IPS DF 6.9 (cell line): ENCODE data around the gene DNAJB12.

Experiments used
- DNase-seq: peaks from one replicate; pipeline ENCODE4 v3.0.0-alpha.2; 2013; ENCODE audit warnings: low read depth, low spot score
- H3K27ac ChIP-seq: one replicate; pipeline ENCODE4 v1.5.1; 2013; ENCODE audit warnings: low read length, control low read depth
- H3K27me3 ChIP-seq: 2 replicates; pipeline ENCODE4 v1.6.1; 2013; ENCODE audit warnings: mild to moderate bottlenecking, low read length; ENCODE audit not compliant: control insufficient read depth, insufficient read depth
- H3K36me3 ChIP-seq: 2 replicates; pipeline ENCODE4 v1.6.1; 2013; ENCODE audit warnings: low read length; ENCODE audit not compliant: control insufficient read depth, insufficient read depth
- H3K4me1 ChIP-seq: 2 replicates; pipeline ENCODE4 v1.6.1; 2013; ENCODE audit warnings: low read length; ENCODE audit not compliant: control insufficient read depth, insufficient read depth
- H3K4me3 ChIP-seq: 2 replicates; pipeline ENCODE4 v1.5.1; 2013; ENCODE audit warnings: mild to moderate bottlenecking, low read length
- H3K9me3 ChIP-seq: 2 replicates; pipeline ENCODE4 v1.6.1; 2013; ENCODE audit warnings: low read length, inconsistent platforms; ENCODE audit not compliant: control insufficient read depth, insufficient read depth
- WGBS: extraction: QIAGEN DNeasy Blood & Tissue Kit; methylation state at CpG from one replicate; pipeline ENCODE4 v1.1.7; 2013; ENCODE audit warnings: mixed read lengths, missing lambda C conversion rate; ENCODE audit not compliant: insufficient read length, insufficient coverage; 5-methylcytosine and 5-hydroxymethylcytosine counted together

Gene DNAJB12

GRCh38 chr10:72322280-72323058 is 32.2 kb downstream of the DNAJB12 start:
- Histone ChIP-seq H3K4me3 (no peak overlapping the region), H3K36me3 (no peaks in the 10 kb centered on the region), H3K9me3 (no peaks in the 10 kb centered on the region), H3K4me1 (peaks cover 5% of the 10 kb centered on the region), H3K27me3 (no peaks in the 10 kb centered on the region), H3K27ac (no peak overlapping the region)
- WGBS, result no CpG with 5 or more reads among the region's 16 CpGs
- DNase-seq, result no peak

DNA sequence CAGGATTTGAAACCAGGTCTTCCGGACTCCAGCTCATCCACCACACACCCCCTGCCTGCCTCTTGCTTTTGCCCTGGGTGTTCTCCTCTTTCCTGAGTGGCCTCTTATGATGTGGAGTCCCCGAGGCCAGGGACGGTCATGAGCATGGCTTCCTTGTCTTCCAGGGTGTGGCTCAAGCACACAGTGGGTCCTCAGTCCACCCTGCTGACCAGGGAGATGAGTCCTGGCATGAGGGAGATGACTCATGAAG is 32.8 kb downstream of the DNAJB12 start:
- no peaks in the 10 kb centered on the region for H3K9me3 ChIP-seq
- no CpG with 5 or more reads among the region's 3 CpGs for WGBS
- H3K27ac ChIP-seq, result no peak overlapping the region
- no peaks in the 10 kb centered on the region for H3K27me3 ChIP-seq
- DNase-seq, result no peak
- H3K36me3 ChIP-seq, result no peaks in the 10 kb centered on the region
- peaks cover 5% of the 10 kb centered on the region for H3K4me1 ChIP-seq
- no peak overlapping the region for H3K4me3 ChIP-seq

GRCh38 chr10:72321248-72322029 is 33.3 kb downstream of the DNAJB12 start:
- no peaks in the 10 kb centered on the region for H3K36me3 ChIP-seq
- no peak overlapping the region for H3K27ac ChIP-seq
- H3K4me3 ChIP-seq, result no peak overlapping the region
- H3K27me3 ChIP-seq, result no peaks in the 10 kb centered on the region
- no peak for DNase-seq
- no peaks in the 10 kb centered on the region for H3K9me3 ChIP-seq
- peaks cover 5% of the 10 kb centered on the region for H3K4me1 ChIP-seq
- WGBS, result no CpG with 5 or more reads among the region's 13 CpGs

DNA sequence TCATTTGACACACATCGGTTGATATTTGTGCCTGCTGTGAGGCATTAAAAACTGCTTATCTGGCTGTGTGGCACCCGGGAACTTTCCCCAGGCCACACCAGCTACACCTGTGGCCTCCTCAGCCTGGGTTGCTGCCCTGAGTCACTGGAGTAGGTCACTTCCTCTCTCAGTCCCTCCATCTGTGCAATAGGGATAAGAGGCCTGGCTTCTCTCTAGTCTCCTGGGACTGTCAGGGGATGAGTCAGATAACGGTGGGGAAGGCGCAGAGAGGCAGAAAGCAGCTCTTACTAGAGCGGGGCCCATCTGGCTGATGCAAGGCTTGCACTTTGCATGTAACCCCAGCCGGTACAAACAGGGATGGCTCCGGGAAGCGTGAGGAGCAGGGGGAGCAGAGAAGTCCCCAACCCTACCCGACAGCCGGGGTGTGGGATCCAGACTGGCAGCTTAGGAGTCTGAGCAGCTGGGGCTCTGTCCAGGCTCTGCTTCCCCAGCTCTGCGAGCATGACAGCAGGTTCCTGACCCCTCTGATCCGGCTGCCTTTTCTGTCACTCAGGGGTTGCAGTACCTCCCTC is 34.0 kb downstream of the DNAJB12 start:
- H3K36me3 ChIP-seq, result no peaks in the 10 kb centered on the region
- H3K9me3 ChIP-seq, result no peaks in the 10 kb centered on the region
- H3K27me3 ChIP-seq, result no peaks in the 10 kb centered on the region
- no peak overlapping the region for H3K27ac ChIP-seq
- H3K4me3 ChIP-seq, result no peak overlapping the region
- no CpG with 5 or more reads among the region's 12 CpGs for WGBS
- H3K4me1 ChIP-seq, result peaks cover 5% of the 10 kb centered on the region
- no peak for DNase-seq

DNA sequence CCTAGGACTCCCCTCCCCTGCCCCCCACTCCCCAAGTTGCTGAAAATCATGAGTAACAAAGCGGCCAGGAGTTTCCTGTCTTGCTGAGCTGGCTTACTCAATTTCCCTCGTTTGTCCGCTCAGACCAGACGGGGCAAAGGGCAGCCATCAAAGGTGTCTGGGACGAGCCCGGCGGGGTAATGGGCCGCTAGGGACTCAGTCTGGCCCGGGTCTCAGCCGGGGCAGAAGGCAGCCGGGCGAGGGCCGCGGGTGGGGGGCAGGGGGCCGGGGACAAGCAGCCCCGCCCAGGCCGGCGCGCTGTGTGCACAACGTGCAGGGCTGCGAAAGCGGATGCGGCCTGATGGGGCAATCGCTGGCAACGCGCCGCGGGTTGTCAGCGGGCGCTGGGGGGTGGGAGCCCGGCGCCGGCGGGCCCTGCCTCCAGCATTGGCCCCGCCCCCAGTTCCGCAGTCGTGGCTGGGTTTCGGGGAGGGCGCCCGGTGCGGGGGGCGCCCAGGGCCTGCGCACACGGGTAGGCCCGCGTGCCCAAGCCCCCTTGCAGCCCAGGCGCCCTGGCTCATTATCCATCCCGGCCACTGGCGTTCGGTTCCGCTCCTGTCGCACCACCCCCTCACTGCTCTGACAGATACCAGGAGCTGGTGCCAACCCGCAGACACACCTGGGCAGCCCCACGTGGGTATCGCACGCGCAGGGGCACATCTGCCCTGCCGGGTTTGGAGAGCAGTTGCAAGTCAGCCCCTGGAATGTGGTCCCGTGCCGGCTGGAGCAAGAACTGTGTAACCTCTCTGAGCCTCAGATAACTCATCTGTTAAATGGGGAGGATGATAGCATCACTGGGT is 35.1 kb downstream of the DNAJB12 start:
- Histone ChIP-seq H3K27ac (no peak overlapping the region), H3K36me3 (no peaks in the 10 kb centered on the region), H3K4me3 (no peak overlapping the region; the same call in 1 of the 2 replicates), H3K27me3 (no peaks in the 10 kb centered on the region), H3K4me1 (peaks cover 5% of the 10 kb centered on the region), H3K9me3 (no peaks in the 10 kb centered on the region)
- DNase-seq, result no peak
- no CpG with 5 or more reads among the region's 60 CpGs for WGBS

GRCh38 chr10:72318418-72319262 is 36.1 kb downstream of the DNAJB12 start:
- DNase-seq, result no peak
- no peak overlapping the region for H3K27ac ChIP-seq

DNA sequence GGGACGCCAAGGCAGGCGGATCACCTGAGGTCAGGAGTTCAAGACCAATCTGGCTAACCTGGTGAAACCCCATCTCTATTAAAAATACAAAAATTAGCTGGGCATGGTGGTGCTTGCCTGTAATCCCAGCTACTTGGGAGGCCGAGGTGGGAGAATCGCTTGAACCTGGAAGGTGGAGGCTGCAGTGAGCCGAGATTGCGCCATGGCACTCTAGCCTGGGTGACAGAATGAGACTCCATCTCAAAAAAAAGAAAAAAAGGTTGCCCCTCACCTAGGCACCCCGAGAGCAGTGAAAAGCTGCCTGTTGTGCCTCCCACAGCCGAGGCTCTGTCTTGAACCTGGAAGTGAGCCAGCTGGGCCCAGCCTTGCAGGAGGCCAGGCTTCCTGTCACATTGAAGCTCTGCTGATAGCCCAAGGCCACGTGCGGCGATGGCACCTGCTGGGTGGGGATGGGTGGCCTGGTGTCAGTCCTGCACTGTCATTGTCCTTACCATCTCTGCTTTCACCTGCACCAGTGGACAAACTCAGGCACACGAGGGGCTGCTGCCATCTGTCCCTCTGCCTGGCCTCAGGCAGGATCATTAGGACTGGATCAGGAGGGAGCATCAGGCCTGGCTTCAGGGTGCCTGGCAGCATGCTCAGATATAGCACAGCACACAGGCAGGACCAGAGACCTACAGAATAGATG is 37.8 kb downstream of the DNAJB12 start:
- H3K27ac ChIP-seq, result no peak overlapping the region
- peaks cover 3% of the 10 kb centered on the region for H3K4me1 ChIP-seq
- no peaks in the 10 kb centered on the region for H3K27me3 ChIP-seq
- no CpG with 5 or more reads among the region's 12 CpGs for WGBS
- DNase-seq, result no peak
- no peaks in the 10 kb centered on the region for H3K9me3 ChIP-seq
- no peak overlapping the region for H3K4me3 ChIP-seq
- H3K36me3 ChIP-seq, result no peaks in the 10 kb centered on the region

More at GRCh38 chr10:72318418-72319262, 36.1 kb downstream of the DNAJB12 start:
- no peaks in the 10 kb centered on the region for H3K9me3 ChIP-seq
- H3K27me3 ChIP-seq, result no peaks in the 10 kb centered on the region
- WGBS, result no CpG with 5 or more reads among the region's 10 CpGs
- H3K4me3 ChIP-seq, result no peak overlapping the region
- H3K4me1 ChIP-seq, result peaks cover 5% of the 10 kb centered on the region
- H3K36me3 ChIP-seq, result no peaks in the 10 kb centered on the region

GRCh38 chr10:72316386-72316700 is 38.4 kb downstream of the DNAJB12 start:
- no peaks in the 10 kb centered on the region for H3K27me3 ChIP-seq
- no peak for DNase-seq
- H3K36me3 ChIP-seq, result no peaks in the 10 kb centered on the region
- WGBS, result no CpG with 5 or more reads among the region's 3 CpGs
- H3K9me3 ChIP-seq, result no peaks in the 10 kb centered on the region
- H3K4me3 ChIP-seq, result no peak overlapping the region
- H3K27ac ChIP-seq, result no peak overlapping the region
- H3K4me1 ChIP-seq, result peaks cover 2% of the 10 kb centered on the region

- no peaks in the 10 kb centered on the region for H3K36me3 ChIP-seq
- H3K9me3 ChIP-seq, result no peaks in the 10 kb centered on the region
- H3K27ac ChIP-seq, result no peak overlapping the region
- H3K4me1 ChIP-seq, result peaks cover 2% of the 10 kb centered on the region
- no peak for DNase-seq
- no peaks in the 10 kb centered on the region for H3K27me3 ChIP-seq
- no peak overlapping the region for H3K4me3 ChIP-seq
- no CpG with 5 or more reads among the region's 2 CpGs for WGBS
Measured at GRCh38 chr10:72315611-72316385, 38.9 kb downstream of the DNAJB12 start.
